KG1 (cell line): Measurements from ENCODE around the gene CAPN7.

Experiments
- DNase-seq: peaks from one replicate; lab custom pipeline; 2025; lab: John Stamatoyannopoulos, UW

The CAPN7 gene

GRCh38 chr3:15276028-15276724 lies 70.1 kb downstream of the CAPN7 start:
- no peak for DNase-seq

GRCh38 chr3:15277861-15278500 lies 71.9 kb downstream of the CAPN7 start:
- DNase-seq, result no peak

GRCh38 chr3:15279205-15279604 lies 73.2 kb downstream of the CAPN7 start:
- no peak for DNase-seq

GRCh38 chr3:15279671-15280402 lies 73.8 kb downstream of the CAPN7 start:
- DNase-seq, result no peak

- DNase-seq, result no peak
These were observed 74.9 kb downstream of the CAPN7 start for GRCh38 chr3:15280853-15281532.

GRCh38 chr3:15281817-15282216 lies 75.8 kb downstream of the CAPN7 start:
- DNase-seq, result no peak

GRCh38 chr3:15283702-15284101 lies 77.7 kb downstream of the CAPN7 start:
- DNase-seq, result no peak

- no peak for DNase-seq
These were observed 78.3 kb downstream of the CAPN7 start for GRCh38 chr3:15284121-15284889.

- DNase-seq, result no peak
These were observed 80.0 kb downstream of the CAPN7 start for GRCh38 chr3:15286022-15286421.

- DNase-seq, result no peak
These were observed 81.7 kb downstream of the CAPN7 start for GRCh38 chr3:15287565-15288330.

GRCh38 chr3:15288331-15289035 lies 82.4 kb downstream of the CAPN7 start:
- DNase-seq, result no peak

GRCh38 chr3:15289661-15290060 lies 83.6 kb downstream of the CAPN7 start:
- no peak for DNase-seq

GRCh38 chr3:15290736-15291135 lies 84.7 kb downstream of the CAPN7 start:
- DNase-seq, result no peak

GRCh38 chr3:15291589-15292541 lies 85.8 kb downstream of the CAPN7 start:
- peak; percentile 66 for DNase-seq

GRCh38 chr3:15292765-15293522 lies 86.9 kb downstream of the CAPN7 start:
- DNase-seq, result no peak

GRCh38 chr3:15294929-15295328 lies 88.9 kb downstream of the CAPN7 start:
- no peak for DNase-seq

- no peak for DNase-seq
These were observed 89.5 kb downstream of the CAPN7 start for GRCh38 chr3:15295506-15295905.

- no peak for DNase-seq
These were observed 91.7 kb downstream of the CAPN7 start for GRCh38 chr3:15297608-15298350.
